Measurements from ENCODE around the gene TTC28. TPM values are rescaled to one million over a fixed set of nuclear protein-coding genes. Genes with fewer than 3 reads are reported as not detected.

Gene TTC28
- total and polyA plus RNA-seq, 2 donors (not counting 3 experiments of a cell fraction or from before 2014, with no cell fraction given), result 16.5 to 51.1 TPM

- H2AFZ ChIP-seq (ENCODE audit: low read depth, low read length), result no peak overlapping the region
- no peak overlapping the region for H3K4me3 ChIP-seq (replicated peaks in 1 of 3; ENCODE audit: insufficient read depth in 1 of 3, low read depth in 1 of 3, low read length in 3 of 3)
- H3K9me1 ChIP-seq (replicated peaks; ENCODE audit: control insufficient read depth, extremely low read depth, insufficient read depth, low read length), result no peaks in the 10 kb centered on the region
- H3K27me3 ChIP-seq (ENCODE audit: control insufficient read depth in 2 of 2, insufficient read depth in 2 of 2, low read length in 2 of 2), result no peaks in the 10 kb centered on the region
- CTCF ChIA-PET, result no interaction called here
- H3K4me2 ChIP-seq (ENCODE audit: insufficient read depth, low read length), result no peak overlapping the region
- POLR2A ChIA-PET, result no interaction called here
- H3K36me3 ChIP-seq (ENCODE audit: control insufficient read depth in 2 of 2, extremely low read depth in 1 of 2, insufficient read depth in 2 of 2, low read length in 2 of 2), result no peaks in the 10 kb centered on the region
- no peaks in the 10 kb centered on the region for H3K4me1 ChIP-seq (ENCODE audit: control insufficient read depth, extremely low read depth, insufficient read depth, low read length)
- dilution Hi-C loops (cut with MboI; ENCODE audit: extremely low pct_ligation_motif_present, low sequenced_read_pairs), result no loop called here
- H3K9me3 ChIP-seq (replicated peaks; ENCODE audit: control insufficient read depth, insufficient read depth, low read length), result no peaks in the 10 kb centered on the region
- no peak overlapping the region for H3K27ac ChIP-seq (ENCODE audit: insufficient read depth, low read depth, low read length)
- no peak overlapping the region for H3K9ac ChIP-seq (replicated peaks; ENCODE audit: extremely low read depth, insufficient read depth, low read length)
- intact Hi-C loops (cut with micrococcal nuclease), result no loop called here
- BruUV-seq (replicated peaks), result no TSS peak
- H3K79me2 ChIP-seq (ENCODE audit: control insufficient read depth, insufficient read depth, low read length), result no peaks in the 10 kb centered on the region
- no peak for FAIRE-seq
- no peaks in the 10 kb centered on the region for H4K20me1 ChIP-seq (replicated peaks; ENCODE audit: control insufficient read depth, extremely low read depth, insufficient read depth, low read length)
- no peak for DNase-seq (ENCODE audit: low read depth, low spot score)
- TF ChIP-seq JUN (IDR thresholded peaks at IDR 0.05; ENCODE audit: borderline replicate concordance, insufficient read depth, insufficient read length, low read depth) (no peak), EZH2 (IDR thresholded peaks at IDR 0.05; ENCODE audit: borderline replicate concordance, low read depth, low read length, severe bottlenecking) (no peak), GATA2 (IDR thresholded peaks at IDR 0.05; ENCODE audit: insufficient read depth, insufficient read length, low read depth, low read length) (no peak), MAX (IDR thresholded peaks at IDR 0.05; ENCODE audit: insufficient read depth, insufficient read length) (no peak), FOS (IDR thresholded peaks at IDR 0.05; ENCODE audit: borderline replicate concordance, insufficient read depth, low read length) (no peak), CTCF (IDR thresholded peaks at IDR 0.05; ENCODE audit: extremely low read depth in 1 of 2, insufficient read depth in 1 of 2, low read depth in 1 of 2, low read length in 2 of 2) (no peak)
Observed at GRCh38 chr22:28424427-28425080, 255.1 kb downstream of the TTC28 start.

Measured in endothelial cell of umbilical vein (primary cell).